ENCODE data around the gene CMIP. TPM values are rescaled to one million over a fixed set of nuclear protein-coding genes. Genes with fewer than 3 reads are reported as not detected.

The CMIP gene
- total RNA-seq, 3 donors from 2014 or later = 14.9 to 23.9 (median 17.6) TPM

DNA sequence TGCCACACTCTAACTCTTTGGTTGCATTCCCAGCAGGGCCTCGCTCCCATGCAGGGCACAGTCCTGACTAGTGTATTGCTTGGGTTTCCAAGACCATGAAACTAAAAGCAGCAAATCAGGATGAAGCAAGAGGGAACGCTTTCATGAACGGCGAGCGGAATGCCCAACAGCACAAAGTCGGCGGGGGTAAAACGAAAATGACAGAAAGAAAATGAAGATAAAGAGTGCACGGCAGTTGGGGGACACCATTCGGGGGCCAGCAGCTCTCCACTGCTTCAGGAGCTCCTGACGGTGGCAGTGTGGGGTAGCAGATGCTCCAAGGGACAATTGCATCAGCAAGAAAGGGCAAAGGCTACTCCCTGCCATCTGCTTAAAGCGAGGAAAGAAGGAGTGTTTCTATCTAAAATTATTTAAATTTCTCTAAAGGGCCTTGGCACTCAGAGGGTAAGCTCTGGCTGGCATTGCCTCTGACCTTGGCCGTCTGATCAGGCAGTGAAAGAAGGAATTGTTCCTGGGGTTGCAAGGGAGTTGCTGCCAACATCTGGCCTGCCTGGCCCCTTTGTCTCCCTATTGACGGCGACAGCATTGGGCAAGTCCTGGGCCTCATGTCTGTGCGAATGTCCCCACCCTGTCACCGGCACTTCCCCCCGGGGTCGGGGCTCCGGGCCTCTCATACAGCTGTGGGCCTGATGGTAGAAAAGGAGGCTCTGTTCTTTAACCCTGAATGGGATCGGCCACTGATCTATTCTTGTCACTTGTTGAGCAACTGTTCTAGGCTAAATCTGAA is 138.2 kb downstream of the CMIP start:
- Histone ChIP-seq H3K36me3 (no peaks in the 10 kb centered on the region), H3K4me3 (no peak overlapping the region), H3K27ac (peak overlapping the region; percentile 71 to 85), H3K4me1 (peaks cover 0 to 9% of the 10 kb centered on the region in 2 donors), H3K27me3 (no peaks in the 10 kb centered on the region), H3K9me3 (no peaks in the 10 kb centered on the region)
- intact Hi-C loops (cut with DNase I; ENCODE audit: low total_unique reads) = no loop called here
- TF ChIP-seq POLR2A (IDR thresholded peaks at IDR 0.05) = no peak
- TF ChIP-seq, protein P1, sequence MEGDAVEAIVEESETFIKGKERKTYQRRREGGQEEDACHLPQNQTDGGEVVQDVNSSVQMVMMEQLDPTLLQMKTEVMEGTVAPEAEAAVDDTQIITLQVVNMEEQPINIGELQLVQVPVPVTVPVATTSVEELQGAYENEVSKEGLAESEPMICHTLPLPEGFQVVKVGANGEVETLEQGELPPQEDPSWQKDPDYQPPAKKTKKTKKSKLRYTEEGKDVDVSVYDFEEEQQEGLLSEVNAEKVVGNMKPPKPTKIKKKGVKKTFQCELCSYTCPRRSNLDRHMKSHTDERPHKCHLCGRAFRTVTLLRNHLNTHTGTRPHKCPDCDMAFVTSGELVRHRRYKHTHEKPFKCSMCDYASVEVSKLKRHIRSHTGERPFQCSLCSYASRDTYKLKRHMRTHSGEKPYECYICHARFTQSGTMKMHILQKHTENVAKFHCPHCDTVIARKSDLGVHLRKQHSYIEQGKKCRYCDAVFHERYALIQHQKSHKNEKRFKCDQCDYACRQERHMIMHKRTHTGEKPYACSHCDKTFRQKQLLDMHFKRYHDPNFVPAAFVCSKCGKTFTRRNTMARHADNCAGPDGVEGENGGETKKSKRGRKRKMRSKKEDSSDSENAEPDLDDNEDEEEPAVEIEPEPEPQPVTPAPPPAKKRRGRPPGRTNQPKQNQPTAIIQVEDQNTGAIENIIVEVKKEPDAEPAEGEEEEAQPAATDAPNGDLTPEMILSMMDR (IDR thresholded peaks at IDR 0.05) = no peak
- TF ChIP-seq POLR2AphosphoS5 (IDR thresholded peaks at IDR 0.05) = no peak
- peak in 1 of 2 donors; percentile 57 for DNase-seq (ENCODE audit: low spot score in 2 of 2)

DNA sequence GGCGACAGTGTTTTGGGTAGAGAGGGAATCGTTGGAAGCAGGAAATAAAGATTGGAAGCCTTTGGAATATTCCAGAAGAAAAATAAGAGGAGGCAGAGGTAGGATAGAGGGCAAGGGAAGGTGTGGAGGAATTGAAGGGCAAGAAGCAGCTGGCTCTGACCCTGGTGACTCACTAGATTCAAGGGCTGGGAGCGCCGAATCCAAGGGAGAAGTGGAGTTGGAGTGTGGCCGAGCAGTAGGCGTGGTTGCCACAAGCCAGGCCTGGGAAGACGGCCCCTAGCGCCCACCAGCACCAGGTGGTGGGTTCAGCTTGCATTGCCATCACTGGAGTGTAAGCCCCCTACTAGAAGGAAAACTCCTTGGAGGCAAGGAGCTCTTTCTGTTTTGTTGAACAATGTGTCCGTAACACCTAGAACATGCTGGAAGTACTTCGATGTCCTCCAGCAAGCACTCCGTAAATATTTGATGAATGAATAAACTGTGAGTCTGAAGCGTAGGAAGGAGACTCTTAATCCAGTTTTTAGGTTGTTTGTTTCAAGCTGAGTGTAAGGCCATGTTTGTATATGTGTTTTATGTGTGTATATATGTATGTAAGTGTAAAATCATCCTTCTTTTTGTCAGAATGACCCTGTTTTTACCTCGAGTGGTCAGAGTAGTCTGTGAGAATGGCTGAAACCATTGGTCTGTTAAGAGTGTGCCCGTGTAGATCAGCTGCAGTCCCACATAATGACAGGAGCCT is 139.5 kb downstream of the CMIP start:
- Histone ChIP-seq H3K9me3 (no peaks in the 10 kb centered on the region), H3K27me3 (no peaks in the 10 kb centered on the region), H3K4me3 (no peak overlapping the region), H3K4me1 (peaks cover 0 to 9% of the 10 kb centered on the region in 2 donors), H3K36me3 (no peaks in the 10 kb centered on the region), H3K27ac (peak overlapping the region; percentile 71 to 85)
- no peak for DNase-seq (ENCODE audit: low spot score in 2 of 2)
- TF ChIP-seq POLR2AphosphoS5 (IDR thresholded peaks at IDR 0.05) = no peak
- TF ChIP-seq, protein P1 (IDR thresholded peaks at IDR 0.05) = no peak
- no peak for TF ChIP-seq POLR2A (IDR thresholded peaks at IDR 0.05)
- intact Hi-C loops (cut with DNase I; ENCODE audit: low total_unique reads) = no loop called here

DNA sequence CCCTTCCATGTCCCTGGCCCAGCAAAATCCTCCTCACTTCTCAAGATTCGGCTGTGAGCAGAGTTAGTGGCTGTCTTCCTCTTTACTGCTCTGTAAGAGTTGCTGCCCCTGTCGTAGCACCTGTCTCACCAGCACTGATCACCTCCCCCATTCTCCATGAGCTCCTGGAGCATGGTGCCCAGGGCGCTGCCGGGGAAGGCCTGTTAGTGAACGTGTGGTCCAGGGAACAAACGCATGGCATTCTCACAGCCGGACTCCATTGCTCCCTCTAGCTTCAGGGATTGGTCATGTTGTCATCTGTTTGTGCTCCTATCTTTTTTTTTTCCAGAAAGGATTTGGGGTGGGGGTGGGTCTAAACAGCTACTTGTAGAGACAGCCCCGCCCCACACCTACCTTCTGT is 141.2 kb downstream of the CMIP start:
- peaks cover 0 to 6% of the 10 kb centered on the region in 2 donors for H3K4me1 ChIP-seq
- no peaks in the 10 kb centered on the region for H3K9me3 ChIP-seq
- no peak overlapping the region for H3K27ac ChIP-seq
- H3K36me3 ChIP-seq = no peaks in the 10 kb centered on the region
- no peak for TF ChIP-seq POLR2A (IDR thresholded peaks at IDR 0.05)
- TF ChIP-seq POLR2AphosphoS5 (IDR thresholded peaks at IDR 0.05) = no peak
- no peaks in the 10 kb centered on the region for H3K27me3 ChIP-seq
- DNase-seq (ENCODE audit: low spot score in 2 of 2) = no peak
- no peak overlapping the region for H3K4me3 ChIP-seq
- intact Hi-C loops (cut with DNase I; ENCODE audit: low total_unique reads) = no loop called here

DNA sequence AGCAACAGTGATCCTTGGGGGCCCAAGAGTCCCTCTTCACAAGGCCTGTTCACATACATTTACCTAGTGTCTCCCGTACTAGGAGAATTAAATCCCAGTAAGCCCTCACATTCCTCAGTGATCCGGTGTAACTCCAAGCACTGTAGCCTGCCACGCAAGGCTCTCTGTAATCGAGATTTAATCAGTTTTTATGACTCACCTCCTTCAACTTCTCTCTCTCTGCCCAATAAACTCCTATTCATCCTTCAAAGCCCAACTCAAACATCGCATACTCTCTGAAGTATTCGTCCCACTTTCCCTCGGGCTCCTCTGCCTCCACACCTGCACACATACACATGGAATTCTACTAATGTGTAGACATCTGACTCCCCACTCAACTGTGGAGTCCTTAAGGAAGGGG is 141.8 kb downstream of the CMIP start:
- H3K4me3 ChIP-seq = no peak overlapping the region
- TF ChIP-seq POLR2A (IDR thresholded peaks at IDR 0.05) (no peak), POLR2AphosphoS5 (IDR thresholded peaks at IDR 0.05) (no peak)
- TF ChIP-seq, protein P1 (IDR thresholded peaks at IDR 0.05) = no peak
- no peaks in the 10 kb centered on the region for H3K36me3 ChIP-seq
- DNase-seq (ENCODE audit: low spot score in 2 of 2) = no peak
- H3K9me3 ChIP-seq = no peaks in the 10 kb centered on the region
- H3K4me1 ChIP-seq = peaks cover 0 to 4% of the 10 kb centered on the region in 2 donors
- no peaks in the 10 kb centered on the region for H3K27me3 ChIP-seq
- intact Hi-C loops (cut with DNase I; ENCODE audit: low total_unique reads) = no loop called here
- no peak overlapping the region for H3K27ac ChIP-seq

DNA sequence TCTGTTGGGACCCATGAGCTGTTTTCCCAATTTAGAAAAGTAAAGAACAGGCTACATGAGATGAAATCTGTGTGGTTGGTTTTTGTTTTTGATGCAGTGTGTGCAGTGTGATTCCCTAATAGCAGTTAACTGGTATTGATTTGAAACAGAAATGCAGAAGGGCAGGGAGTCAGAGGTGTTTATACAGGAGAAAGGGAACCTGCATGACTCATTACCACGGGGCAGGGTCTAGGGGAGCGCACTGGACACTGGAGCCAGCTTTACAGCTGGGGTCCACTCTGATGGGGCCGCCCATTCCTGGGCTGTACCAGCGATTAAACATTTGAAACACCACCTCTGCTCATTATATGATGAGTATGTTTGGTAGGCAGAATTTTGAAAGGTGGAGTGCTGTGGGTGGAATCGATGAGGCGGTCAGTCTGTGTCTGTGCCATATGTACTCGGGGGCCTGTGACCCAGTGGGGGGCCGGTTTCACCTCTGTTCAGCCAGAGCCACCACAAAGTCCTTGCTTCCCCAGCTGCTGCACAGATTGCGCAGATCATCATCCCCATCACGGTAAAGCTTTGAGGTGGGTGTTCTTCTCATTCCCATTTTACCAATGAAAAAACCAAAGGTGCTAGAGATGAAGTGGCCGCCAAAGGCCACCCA is 142.5 kb downstream of the CMIP start:
- H3K27me3 ChIP-seq = no peaks in the 10 kb centered on the region
- TF ChIP-seq, protein P1 (IDR thresholded peaks at IDR 0.05) = no peak
- TF ChIP-seq POLR2AphosphoS5 (IDR thresholded peaks at IDR 0.05) (no peak), POLR2A (IDR thresholded peaks at IDR 0.05) (no peak)
- H3K4me1 ChIP-seq = peaks cover 0 to 3% of the 10 kb centered on the region in 2 donors
- no peak overlapping the region for H3K27ac ChIP-seq
- no peaks in the 10 kb centered on the region for H3K36me3 ChIP-seq
- intact Hi-C loops (cut with DNase I; ENCODE audit: low total_unique reads) = no loop called here
- H3K4me3 ChIP-seq = no peak overlapping the region
- DNase-seq (ENCODE audit: low spot score in 2 of 2) = peak in 1 of 2 donors; percentile 39
- H3K9me3 ChIP-seq = no peaks in the 10 kb centered on the region
